Umbilical cord (tissue), 2 donors: ENCODE measurements around the gene TJP1. TPM values are rescaled to one million over a fixed set of nuclear protein-coding genes. Genes with fewer than 3 reads are reported as not detected.
"Not testable (repeated sequence)": the region's sequence is repeated elsewhere in the genome, so short reads cannot be mapped to it uniquely, and the experiment has no call there.

Source experiments
- DNase-seq: peaks from one replicate; pipeline ENCODE4 v3.0.0-alpha.2; 2015; ENCODE audit warnings: low spot score
- total RNA-seq: library from RNA; depleted of rRNA; stranded (reverse); fragments of >200 nt; gene quantifications from one replicate; pipeline ENCODE4 v1.2.3, GENCODE V29; 2014; ENCODE audit warnings: low replicate concordance; ENCODE audit not compliant: insufficient read depth

TJP1 gene
- total RNA-seq, 1 donor from 2014 or later = 63.1 TPM

GRCh38 chr15:29669823-29670222 is 152.4 kb downstream of the TJP1 start:
- DNase-seq = peak; percentile 11

GRCh38 chr15:29668120-29668602 is 154.1 kb downstream of the TJP1 start:
- DNase-seq = peak; percentile 57

- no peak for DNase-seq
These were observed 156.0 kb downstream of the TJP1 start for GRCh38 chr15:29666241-29666640.

GRCh38 chr15:29665444-29666003 is 156.7 kb downstream of the TJP1 start:
- peak; percentile 28 for DNase-seq

GRCh38 chr15:29664406-29664805 is 157.9 kb downstream of the TJP1 start:
- no peak for DNase-seq

- not testable (repeated sequence) for DNase-seq
These were observed 164.8 kb downstream of the TJP1 start for GRCh38 chr15:29657476-29657817.

- DNase-seq = no peak
These were observed 165.4 kb downstream of the TJP1 start for GRCh38 chr15:29656636-29657475.

GRCh38 chr15:29652595-29652994 is 169.7 kb downstream of the TJP1 start:
- no peak for DNase-seq

GRCh38 chr15:29651476-29652233 is 170.6 kb downstream of the TJP1 start:
- no peak for DNase-seq
